Stomach (tissue), 4 donors: ENCODE results near the gene SMAD5.

ENCODE experiments used
- POLR2A ChIP-seq, 4 donors: fragments of 450-650 bp; IDR thresholded peaks; one replicate each; pipeline ENCODE4 v1.6.1; 2016; ENCODE audit warnings: antibody characterized with exemption in 4 of 4, control low read depth in 2 of 4, mild to moderate bottlenecking in 1 of 4, moderate library complexity in 1 of 4
- POLR2AphosphoS5 ChIP-seq, 3 donors: sonication (generic); formaldehyde crosslinking; IDR thresholded peaks; one replicate each; pipeline ENCODE4 v1.6.1; 2016; ENCODE audit warnings: antibody characterized with exemption in 3 of 3
- TF ChIP-seq, protein P1 (sequence below), 7 experiments: fragments of 450-650 bp in 4 of 7; fragments of 200-600 bp in 3 of 7; sonication (generic) in 3 of 7; IDR thresholded peaks; one replicate each; pipeline ENCODE4 v1.5.1; 2016 to 2019; ENCODE audit warnings: antibody characterized with exemption in 7 of 7, control low read depth in 2 of 7, mild to moderate bottlenecking in 1 of 7

DNA sequence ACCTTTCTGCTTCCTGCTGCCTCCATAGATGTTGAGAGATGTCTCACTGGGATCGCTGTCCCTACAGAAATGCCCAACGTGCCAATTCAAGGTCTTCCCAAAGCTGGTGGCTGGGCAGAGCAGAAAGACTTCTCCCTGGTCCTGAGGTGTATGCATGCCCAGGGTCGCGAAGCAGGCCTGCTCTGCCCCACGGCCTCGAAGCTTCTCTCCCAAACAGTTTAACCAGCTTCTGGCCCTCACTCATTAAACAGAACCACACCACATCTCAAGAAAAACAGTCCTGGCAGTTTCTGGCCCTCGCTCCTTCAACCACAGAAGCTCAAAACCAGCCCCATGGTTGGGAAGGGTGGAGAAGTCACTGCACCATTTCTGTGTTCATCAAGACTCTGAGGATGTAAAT is 75.0 kb downstream of the SMAD5 start:
- TF ChIP-seq, protein P1, sequence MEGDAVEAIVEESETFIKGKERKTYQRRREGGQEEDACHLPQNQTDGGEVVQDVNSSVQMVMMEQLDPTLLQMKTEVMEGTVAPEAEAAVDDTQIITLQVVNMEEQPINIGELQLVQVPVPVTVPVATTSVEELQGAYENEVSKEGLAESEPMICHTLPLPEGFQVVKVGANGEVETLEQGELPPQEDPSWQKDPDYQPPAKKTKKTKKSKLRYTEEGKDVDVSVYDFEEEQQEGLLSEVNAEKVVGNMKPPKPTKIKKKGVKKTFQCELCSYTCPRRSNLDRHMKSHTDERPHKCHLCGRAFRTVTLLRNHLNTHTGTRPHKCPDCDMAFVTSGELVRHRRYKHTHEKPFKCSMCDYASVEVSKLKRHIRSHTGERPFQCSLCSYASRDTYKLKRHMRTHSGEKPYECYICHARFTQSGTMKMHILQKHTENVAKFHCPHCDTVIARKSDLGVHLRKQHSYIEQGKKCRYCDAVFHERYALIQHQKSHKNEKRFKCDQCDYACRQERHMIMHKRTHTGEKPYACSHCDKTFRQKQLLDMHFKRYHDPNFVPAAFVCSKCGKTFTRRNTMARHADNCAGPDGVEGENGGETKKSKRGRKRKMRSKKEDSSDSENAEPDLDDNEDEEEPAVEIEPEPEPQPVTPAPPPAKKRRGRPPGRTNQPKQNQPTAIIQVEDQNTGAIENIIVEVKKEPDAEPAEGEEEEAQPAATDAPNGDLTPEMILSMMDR (IDR thresholded peaks at IDR 0.05), result no peak
- TF ChIP-seq POLR2A (IDR thresholded peaks at IDR 0.05), result no peak
- TF ChIP-seq POLR2AphosphoS5 (IDR thresholded peaks at IDR 0.05), result no peak
